T-helper 22 cell (primary cell): ENCODE results near the gene ZBTB6.
"Not testable (repeated sequence)": the region's sequence is repeated elsewhere in the genome, so short reads cannot be mapped to it uniquely, and the experiment has no call there.

Source experiments
- DNase-seq: peaks from one replicate; pipeline ENCODE4 v3.0.0-alpha.2; 2020; ENCODE audit warnings: low read depth

The ZBTB6 gene

GRCh38 chr9:122923947-122924346 lies 10.8 kb upstream of the ZBTB6 start:
- DNase-seq = no peak

- DNase-seq = no peak
Observed at GRCh38 chr9:122922713-122923112, 9.6 kb upstream of the ZBTB6 start.

GRCh38 chr9:122918310-122918709 lies 5.2 kb upstream of the ZBTB6 start:
- DNase-seq = no peak

GRCh38 chr9:122912671-122912963 lies 506 bp downstream of the ZBTB6 start:
- no peak for DNase-seq

GRCh38 chr9:122906122-122906521 lies 7.0 kb downstream of the ZBTB6 start:
- DNase-seq = not testable (repeated sequence)

GRCh38 chr9:122904823-122905710 lies 8.1 kb downstream of the ZBTB6 start, which contains the start of gene RC3H2:
RC3H2 (minus strand) TSS chr9:122905359; CDS start chr9:122897509, 7,850 bp downstream.
- DNase-seq = peak; percentile 98

- DNase-seq = no peak
Observed at GRCh38 chr9:122904466-122904822, 8.7 kb downstream of the ZBTB6 start.

- DNase-seq = no peak
Observed at GRCh38 chr9:122900791-122901190, 12.3 kb downstream of the ZBTB6 start.

- DNase-seq = no peak
Observed at GRCh38 chr9:122897969-122898368, 15.2 kb downstream of the ZBTB6 start.

- no peak for DNase-seq
Observed at GRCh38 chr9:122888480-122888879, 24.6 kb downstream of the ZBTB6 start.

- DNase-seq = no peak
Observed at GRCh38 chr9:122883125-122883524, 30.0 kb downstream of the ZBTB6 start.

GRCh38 chr9:122879443-122879842 lies 33.7 kb downstream of the ZBTB6 start:
- DNase-seq = no peak

- DNase-seq = no peak
Observed at GRCh38 chr9:122875523-122875922, 37.6 kb downstream of the ZBTB6 start.

- not testable (repeated sequence) for DNase-seq
Observed at GRCh38 chr9:122867276-122867675, 45.8 kb downstream of the ZBTB6 start.

GRCh38 chr9:122866079-122866478 lies 47.0 kb downstream of the ZBTB6 start:
- no peak for DNase-seq

- DNase-seq = no peak
Observed at GRCh38 chr9:122865300-122865699, 47.8 kb downstream of the ZBTB6 start.

GRCh38 chr9:122863407-122863806 lies 49.7 kb downstream of the ZBTB6 start:
- no peak for DNase-seq

GRCh38 chr9:122860319-122861142 lies 52.6 kb downstream of the ZBTB6 start:
- no peak for DNase-seq
